Activated CD8-positive, alpha-beta memory T cell treated with anti-CD3 and anti-CD28 coated beads for 48 hours (primary cell): ENCODE data around the gene OR4C11.

Experiments used
- DNase-seq, 3 experiments: peaks; one replicate each; pipeline ENCODE4 v3.0.0-alpha.2; 2020; ENCODE audit warnings: low read depth in 2 of 3, low spot score in 2 of 3

OR4C11 gene, protein sequence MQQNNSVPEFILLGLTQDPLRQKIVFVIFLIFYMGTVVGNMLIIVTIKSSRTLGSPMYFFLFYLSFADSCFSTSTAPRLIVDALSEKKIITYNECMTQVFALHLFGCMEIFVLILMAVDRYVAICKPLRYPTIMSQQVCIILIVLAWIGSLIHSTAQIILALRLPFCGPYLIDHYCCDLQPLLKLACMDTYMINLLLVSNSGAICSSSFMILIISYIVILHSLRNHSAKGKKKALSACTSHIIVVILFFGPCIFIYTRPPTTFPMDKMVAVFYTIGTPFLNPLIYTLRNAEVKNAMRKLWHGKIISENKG

DNA sequence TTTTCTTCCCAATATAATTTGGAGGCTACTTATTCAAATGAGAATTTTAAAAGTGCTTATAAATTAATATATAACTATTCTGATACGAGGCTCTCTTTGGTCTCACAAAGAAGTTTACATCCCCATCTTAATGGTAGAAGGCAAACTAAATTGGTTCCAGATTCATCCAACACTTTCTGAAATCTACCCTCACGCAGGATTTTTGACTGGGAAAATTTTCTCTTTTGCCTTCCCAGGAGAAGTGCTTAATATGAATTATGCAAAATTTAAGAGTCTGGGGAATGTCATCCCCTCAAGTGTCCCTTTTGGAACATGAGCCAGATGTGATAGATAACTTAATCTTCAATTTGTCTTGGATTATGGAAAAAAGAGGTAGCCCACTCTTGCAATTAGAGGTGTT lies at the start of gene OR4C11:
Gene OR4C11 (minus strand): TSS at position 101 of the 400 bp plus-strand sequence. CDS start 3,272 bp downstream, outside the sequence.
- DNase-seq = no peak

DNA sequence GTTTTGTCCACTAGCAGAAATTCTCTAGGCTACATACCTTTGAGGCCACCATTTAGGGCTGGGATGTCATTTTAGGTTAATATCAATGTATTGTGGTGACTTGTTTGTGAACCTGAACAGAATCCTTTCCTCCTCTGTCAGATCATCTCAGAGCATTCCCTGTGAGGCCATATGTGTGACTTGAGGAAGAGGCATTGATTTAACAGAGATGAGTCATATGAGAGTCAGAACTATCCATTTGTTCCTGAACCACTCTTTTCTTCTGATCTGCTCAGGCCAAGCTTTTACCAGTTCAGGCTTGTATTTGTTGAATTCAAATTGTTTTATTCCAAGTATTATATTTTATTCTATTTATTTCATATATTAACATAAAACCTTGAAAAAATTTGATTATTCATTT lies 47.7 kb upstream of the OR4C11 start:
- DNase-seq = no peak

DNA sequence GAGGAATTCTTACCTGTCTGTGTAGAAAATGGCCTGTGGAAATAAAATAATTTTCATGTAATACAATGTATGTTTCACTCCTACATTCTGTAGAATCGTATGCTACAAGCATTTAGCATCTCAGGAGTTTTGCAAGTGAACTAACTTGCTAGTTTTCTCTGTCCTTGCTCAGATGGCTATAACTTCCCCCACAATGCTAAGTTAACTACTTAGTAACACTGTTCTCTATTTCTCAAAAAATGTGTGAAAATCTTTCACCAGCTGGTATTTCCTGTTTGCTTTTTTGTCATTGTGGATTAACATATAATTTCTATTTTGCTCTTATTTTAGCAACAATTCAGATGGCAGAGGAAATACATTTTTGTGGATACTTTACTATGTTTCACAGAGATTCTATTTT lies 45.1 kb upstream of the OR4C11 start:
- DNase-seq = no peak

DNA sequence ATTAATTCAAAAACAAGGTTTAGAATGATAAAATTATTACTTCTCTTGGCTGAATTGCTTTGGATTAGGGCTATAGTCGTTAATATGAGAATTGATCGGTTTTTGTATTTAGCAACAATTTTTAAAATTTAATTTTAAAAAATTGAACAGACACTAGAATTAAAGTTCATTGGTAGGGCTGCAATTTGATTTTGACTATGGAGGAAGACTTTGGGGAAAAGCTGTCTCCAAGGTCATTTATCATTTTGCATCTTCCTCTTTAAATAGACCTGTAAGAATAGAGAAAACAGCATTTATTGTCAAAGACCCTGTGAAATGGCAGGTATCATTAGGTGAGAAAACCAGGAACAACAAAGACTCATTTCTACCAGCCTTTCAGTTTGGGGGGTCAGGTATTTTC lies 40.6 kb upstream of the OR4C11 start, which contains the start of gene OR4S2:
Gene OR4S2 (plus strand): TSS at position 301 of the 400 bp plus-strand sequence. CDS start 2,577 bp downstream, outside the sequence.
- no peak for DNase-seq

DNA sequence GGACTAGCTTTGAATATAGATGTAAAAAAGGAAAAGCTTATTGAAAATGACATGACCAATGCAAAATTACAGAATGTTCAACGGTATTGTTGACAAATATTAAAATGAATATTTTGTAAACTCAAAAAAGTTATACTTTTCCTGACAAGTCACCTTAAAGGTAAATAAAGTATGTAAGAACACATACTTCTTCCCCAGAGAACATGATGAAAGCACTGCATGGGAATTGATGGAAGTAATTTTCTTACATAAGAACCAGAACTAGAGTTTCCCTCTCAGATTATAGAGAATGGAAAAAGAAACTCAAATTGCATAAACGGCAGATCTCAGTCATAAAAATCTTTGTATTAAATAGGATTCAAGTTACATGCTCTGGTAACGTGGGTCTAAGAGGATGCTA lies 27.4 kb upstream of the OR4C11 start, which contains the start of gene OR4P4:
Gene OR4P4 (plus strand): TSS at position 301 of the 400 bp plus-strand sequence.
- DNase-seq = no peak

DNA sequence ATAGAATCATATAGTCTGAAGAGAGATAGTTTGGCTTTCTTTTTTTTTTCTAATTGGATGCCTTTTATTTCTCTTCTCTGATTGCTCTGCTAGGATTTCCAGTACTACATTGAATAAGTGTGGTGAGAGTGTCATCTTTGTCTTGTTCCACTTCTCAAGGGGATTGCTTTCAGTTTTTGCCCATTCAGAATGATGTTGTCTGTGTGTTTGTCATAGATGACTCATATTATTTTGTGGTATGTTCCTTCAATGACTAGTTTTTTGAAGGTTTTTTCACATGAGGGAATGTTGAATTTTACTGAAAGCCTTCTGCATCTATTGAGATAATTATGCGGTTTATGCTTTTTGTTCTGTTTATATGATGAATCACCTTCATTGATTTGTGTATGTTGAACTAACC lies 17.1 kb upstream of the OR4C11 start:
- no peak for DNase-seq

DNA sequence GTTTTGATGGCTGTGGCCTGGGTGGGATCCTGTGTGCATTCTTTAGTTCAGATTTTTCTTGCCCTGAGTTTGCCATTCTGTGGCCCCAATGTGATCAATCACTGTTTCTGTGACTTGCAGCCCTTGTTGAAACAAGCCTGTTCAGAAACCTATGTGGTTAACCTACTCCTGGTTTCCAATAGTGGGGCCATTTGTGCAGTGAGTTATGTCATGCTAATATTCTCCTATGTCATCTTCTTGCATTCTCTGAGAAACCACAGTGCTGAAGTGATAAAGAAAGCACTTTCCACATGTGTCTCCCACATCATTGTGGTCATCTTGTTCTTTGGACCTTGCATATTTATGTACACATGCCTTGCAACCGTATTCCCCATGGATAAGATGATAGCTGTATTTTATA lies 34.9 kb downstream of the OR4C11 start:
- DNase-seq = no peak

DNA sequence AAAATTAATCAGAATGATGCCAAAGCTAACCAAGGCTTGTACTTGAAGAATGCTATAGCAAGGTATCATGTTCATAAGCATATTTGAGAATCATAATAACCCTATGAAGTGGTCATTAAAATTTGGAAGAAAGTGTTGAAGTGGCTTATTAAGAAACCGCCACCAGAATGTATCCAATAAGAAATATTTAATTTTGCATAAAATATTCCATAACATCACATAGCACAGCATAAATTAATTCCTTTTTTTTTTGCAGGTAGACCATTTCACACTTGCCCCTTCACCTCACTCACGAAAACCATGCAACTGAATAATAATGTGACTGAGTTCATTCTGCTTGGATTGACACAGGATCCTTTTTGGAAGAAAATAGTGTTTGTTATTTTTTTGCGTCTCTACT lies 35.6 kb downstream of the OR4C11 start, which contains the start of gene OR4C16:
Gene OR4C16 (plus strand): TSS at position 301 of the 400 bp plus-strand sequence. CDS start 0 bp downstream, at position 301.
- DNase-seq = no peak

DNA sequence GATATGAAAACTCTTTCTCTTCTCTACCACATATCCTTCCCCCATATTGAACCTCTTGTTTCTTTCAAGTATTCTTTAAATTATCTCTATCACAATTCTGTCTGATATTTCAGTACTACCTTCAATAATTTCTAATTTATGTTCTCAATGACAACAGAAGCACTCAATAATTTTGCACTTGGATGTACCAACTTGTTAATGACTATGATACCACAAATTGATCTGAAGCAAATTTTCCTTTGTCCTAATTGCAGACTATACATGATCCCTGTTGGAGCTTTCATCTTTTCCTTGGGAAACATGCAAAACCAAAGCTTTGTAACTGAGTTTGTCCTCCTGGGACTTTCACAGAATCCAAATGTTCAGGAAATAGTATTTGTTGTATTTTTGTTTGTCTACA lies 53.3 kb downstream of the OR4C11 start, which contains the start of gene OR4C15:
Gene OR4C15 (plus strand): TSS at position 301 of the 400 bp plus-strand sequence. CDS start 0 bp downstream, at position 301.
- DNase-seq = no peak
